Measurements from ENCODE around the gene ACYP2.
"Not testable (repeated sequence)": the region's sequence is repeated elsewhere in the genome, so short reads cannot be mapped to it uniquely, and the experiment has no call there.

ACYP2 gene

DNA sequence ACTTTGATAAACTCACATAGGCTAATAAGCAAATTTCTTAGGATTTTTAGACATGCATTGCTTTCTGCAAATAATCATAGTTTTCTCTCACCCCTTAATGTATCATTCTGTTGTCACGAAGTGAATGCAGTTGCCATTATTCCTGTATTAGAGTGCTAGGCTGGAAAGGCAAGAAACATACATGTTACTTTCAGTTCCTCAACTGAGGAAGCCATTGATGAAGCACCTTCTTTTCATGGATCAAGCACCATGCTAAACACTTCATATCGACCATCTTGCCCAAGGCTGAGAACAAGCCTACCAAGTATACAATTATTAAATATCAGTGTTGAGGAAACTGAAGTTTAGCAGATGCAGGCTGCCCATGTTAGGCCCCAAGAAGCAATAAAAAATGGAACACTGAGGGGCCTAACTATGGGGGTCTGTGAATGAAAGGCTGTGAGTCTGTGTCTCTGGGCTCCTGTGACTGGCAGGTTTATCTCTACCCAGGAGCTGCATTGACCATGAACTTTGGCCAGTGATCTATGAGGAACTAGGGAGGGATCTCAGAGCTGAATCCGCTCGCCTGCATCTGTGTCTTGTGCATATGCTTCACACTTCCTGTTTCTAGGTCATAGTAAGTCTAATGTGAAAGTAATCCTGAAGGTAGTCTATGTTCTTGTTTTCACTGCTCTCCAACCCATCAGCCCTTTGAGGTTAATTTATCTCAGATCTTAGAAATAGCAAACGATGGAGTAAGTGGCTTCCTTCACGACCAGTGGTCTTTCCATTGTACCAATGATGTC is 156.6 kb downstream of the ACYP2 start:
- no peak for DNase-seq (ENCODE audit: low read depth)

DNA sequence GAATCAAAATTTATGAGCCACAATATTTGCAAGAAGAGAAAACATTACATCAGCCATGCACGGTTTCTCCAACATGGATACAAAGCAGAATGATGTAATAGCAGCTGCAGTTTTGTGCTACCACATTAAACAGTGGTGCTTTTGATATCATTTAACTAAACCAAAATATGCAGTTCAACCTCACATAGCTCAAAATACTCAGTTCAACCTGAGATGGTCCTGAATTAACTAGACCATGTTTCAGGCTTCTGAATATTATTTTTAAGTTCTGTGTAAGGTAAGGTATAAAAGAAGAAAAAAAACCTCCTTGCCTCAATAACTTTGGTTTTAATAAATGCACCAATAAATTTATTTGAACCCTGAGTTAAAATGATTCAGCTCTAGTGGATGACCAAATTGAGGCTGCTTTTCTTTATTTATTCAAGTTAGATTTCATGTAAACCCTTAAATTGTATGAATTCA is 159.4 kb downstream of the ACYP2 start:
- no peak for DNase-seq (ENCODE audit: low read depth)

DNA sequence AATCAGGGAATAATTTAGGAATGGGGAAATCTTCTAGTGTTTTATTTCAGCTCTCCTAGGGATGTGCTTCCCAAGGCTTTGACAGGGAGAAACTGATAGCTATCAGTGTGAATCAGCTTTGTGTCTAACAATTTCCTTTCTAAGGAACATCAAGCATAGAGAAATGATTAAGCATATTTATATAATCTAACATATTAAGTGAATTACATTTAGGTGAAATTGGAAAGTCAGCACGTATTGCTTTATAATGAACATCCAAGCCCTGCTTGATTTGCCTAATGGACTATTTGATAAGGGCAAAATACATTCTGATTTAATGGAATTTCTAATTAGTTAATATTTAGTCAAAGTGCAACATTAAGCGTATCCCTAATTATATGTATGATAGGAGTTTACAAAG is 160.1 kb downstream of the ACYP2 start:
- DNase-seq (ENCODE audit: low read depth), result no peak

DNA sequence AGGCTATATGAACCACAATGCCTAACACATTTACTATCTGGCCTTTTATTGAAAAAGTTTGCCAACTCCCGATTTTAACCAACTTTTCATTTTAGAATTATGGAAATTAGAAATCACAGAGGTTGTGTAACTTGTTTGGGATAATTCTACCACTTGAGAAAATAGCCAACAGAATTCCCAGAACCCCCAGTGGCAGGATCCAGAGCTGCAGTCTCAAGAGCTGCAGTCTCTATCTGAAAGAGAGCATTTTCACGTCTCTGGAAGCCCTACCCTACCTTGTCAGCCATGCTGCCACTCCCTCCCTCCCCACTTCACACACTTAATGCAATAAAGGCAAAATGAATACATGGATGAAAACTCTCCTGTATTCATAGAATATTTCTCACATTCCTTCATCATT is 164.0 kb downstream of the ACYP2 start:
- DNase-seq (ENCODE audit: low read depth), result no peak

DNA sequence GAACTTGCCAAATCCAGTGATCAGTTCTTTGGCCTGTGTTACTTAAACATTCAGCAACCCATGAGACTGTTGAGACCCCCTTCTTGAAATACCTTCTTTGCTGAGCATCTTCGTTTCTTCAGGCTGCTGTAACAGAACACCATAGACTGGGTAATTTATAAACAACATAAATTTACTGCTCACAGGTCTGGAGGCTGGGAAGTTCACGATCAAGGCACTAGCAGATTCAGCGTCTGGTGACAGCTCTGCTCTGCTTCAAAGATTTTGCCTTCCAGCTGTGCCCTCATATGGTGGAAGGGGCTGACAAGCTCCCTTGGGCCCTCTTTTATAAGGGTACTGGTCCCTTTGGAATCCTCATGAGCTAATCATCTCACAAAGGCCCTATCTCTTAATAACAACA is 169.4 kb downstream of the ACYP2 start:
- DNase-seq (ENCODE audit: low read depth), result no peak

DNA sequence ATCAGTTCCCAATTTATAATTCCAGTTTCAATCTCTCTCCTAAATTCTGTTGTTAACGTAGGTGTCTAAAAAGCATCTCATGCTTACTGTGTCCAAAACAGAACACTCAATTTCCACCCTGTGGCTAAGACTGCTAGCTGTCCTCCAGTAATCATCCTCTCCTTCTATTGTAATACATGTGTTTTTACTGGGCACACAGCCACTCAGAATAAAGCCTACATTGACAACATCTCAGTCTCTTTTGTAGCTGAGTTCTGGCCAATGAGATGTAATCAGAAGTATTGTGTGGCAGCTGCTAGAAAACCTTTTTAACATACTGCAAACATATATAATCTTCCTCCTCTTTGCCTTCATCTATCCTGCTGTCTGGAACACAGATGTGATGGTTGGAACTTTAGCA is 170.0 kb downstream of the ACYP2 start:
- no peak for DNase-seq (ENCODE audit: low read depth)

DNA sequence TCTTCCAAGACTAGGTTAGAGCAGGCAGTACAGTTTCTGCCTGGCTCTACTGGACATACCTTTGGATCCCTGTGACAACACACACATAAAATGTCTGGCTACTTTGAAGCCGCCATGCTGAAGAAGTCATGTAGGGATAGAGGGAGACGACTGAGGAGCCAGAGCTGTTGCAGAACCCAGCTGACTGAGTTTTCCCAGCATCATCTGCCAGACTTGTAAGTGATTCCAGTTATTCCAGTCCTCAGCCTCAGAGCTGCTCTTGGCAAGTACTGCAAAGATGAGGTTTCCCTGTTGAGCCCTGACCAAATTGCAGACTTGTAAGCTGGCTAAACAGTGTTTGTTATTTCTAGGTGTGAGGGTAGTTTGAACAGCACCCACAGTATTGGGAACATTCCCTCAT is 172.1 kb downstream of the ACYP2 start:
- DNase-seq (ENCODE audit: low read depth), result no peak

DNA sequence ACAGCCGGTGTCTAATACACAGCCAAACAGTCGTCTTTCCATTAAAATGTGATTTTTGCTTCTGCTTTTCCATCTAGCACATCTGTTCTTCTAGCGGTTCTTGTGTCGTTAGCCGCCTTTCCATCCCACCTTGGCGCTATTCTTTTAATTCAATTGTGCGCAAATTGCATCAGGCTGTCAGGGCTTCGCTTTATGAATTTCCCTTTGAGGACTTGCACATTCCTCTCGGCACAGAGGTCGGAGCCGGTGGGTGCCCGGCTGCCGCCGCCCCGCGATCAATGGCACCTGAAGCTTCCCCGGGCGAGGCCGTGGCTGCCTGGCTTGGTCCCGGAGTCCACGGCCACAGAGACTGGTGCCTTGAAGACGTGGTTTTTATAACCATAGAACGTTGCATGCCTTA is 174.5 kb downstream of the ACYP2 start:
- no peak for DNase-seq (ENCODE audit: low read depth)

DNA sequence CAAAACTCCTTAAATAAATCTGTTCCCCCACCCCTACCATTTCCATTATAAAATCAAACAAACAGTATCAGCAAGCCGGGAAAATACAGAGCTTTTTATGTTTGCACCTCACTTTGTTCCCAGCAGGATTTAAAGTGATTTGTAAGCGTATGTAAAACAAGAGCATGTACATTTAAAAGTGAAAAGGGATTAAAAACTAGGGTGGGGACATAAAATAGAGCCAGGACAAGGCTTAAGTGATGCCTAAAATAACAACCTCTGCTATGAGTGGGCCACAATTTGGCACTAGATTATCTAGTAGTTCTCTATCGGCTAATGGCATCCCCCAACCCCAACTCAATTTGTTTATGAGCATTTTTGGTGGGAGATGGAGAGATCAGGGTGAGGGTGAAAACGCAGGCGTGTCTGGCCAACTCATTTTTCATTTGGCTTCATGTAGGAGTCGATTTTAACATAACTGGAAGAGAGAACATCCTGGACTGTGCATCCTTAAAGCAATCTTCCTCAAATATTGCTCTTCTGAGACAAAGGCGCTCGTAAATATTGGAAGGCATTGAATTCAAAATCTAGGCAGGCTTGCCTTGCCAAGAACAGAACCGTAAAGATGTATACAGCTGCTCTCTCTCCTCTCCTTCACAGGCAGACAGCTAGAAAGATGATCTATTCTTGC is 175.1 kb downstream of the ACYP2 start:
- no peak for DNase-seq (ENCODE audit: low read depth)

DNA sequence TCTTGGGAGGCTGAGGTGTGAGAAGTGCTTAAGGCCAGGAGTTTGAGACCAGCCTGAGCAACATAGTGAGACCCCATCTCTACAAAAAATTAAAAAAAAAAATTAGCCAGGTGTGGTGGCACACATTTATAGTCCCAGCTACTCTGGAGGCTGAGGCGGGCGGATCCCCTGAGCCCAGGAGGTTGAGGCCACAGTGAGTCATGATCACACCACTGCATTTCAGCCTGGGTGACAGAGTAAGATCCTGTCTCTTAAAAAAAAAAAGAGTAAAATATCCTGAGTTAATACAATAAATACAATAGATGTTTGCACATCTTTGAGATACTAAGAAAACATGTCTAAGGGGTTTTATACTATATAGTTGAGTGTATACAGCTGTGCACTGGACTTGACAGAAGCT is 179.2 kb downstream of the ACYP2 start:
- not testable (repeated sequence) for DNase-seq (ENCODE audit: low read depth)

DNA sequence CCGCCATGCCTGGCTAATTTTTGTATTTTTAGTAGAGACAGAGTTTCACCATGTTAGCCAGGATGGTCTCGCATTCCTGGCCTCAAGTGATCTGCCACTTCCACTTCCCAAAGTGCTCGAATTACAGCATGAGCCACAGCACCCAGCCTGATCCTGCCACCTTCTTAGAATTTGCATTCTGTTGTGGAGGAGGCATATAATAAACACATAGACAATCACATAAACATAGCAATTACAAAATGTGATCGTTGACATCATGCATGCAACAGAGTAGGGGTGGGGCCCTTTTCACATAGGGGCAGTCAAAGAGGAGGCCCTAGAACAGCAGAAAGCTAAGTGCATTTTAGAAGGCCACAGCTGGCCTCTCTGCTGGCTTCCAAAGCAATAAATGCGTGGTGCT is 180.5 kb downstream of the ACYP2 start:
- DNase-seq (ENCODE audit: low read depth), result no peak

DNA sequence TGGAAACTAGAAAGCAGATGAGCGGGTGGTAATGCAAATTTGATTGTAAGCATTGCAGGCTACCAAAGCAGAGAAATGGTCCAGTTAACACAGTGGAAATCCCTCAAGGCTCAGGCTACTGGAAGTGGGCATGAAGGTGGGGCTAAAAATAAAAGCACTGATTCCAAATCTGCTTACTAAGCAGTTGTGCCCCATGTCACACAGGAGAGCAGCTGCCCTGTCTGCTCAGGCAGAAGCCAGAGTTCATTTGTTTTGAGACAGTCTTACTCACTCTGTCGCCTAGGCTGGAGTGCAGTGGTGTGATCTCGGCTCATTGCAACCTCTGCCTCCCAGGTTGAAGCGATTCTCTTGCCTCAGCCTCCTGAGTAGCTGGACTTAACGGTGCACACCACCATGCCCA is 183.1 kb downstream of the ACYP2 start:
- DNase-seq (ENCODE audit: low read depth), result no peak

DNA sequence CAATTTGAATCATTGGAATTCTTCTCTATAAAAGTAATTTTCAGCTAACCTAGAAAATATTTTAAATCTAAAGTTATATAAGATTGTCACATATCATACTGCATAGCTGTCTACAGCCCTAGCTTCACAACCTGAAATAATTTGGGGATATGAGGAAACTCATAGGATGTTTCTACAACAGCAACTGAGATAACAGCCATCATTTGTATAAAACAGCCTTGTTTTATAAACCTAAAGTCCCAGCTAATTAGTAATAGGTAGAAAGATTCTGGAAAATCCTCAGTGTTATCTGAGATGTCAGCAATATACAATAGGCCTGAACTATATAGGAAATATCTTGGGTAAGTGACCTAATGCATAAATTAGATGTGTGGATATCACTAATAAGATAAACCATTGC is 188.2 kb downstream of the ACYP2 start:
- DNase-seq (ENCODE audit: low read depth), result no peak

DNA sequence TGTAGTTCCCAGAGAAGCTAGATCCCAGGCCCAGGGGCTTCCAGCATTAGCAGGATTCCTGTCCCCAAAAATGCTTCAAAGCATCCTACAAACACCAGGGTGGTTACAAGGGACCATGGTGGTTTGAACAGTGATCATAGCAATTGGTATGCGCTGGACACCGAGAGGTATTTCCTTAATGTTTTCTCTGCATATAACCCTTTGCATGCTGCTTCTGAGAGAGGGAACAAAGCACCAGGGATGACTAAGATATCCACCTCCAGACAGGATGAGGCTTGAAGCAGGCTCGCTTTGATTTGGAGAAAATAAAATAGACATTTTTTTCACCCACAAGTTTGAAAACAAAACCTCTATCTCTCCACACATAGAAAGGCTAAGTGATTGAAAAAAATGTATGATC is 191.1 kb downstream of the ACYP2 start:
- no peak for DNase-seq (ENCODE audit: low read depth)

DNA sequence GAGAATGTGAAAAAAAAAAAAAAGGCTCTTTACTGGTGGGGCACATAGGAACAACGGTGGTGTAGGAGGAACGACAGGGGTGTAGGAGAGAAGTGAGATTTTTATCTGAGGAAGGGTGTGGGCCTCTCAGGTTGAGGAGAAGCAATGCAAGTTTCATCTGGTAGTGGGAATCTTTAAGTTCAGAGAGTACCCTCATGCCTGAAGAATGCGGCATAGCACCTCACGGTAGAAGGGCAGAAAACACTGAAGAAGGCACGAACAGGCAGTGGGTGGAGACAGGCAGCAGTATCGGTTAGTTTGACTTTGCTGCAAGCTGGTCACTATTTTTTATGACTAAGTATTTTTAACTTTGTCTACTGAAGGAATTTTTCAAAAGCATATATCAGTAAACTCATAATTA is 192.8 kb downstream of the ACYP2 start:
- no peak for DNase-seq (ENCODE audit: low read depth)

DNA sequence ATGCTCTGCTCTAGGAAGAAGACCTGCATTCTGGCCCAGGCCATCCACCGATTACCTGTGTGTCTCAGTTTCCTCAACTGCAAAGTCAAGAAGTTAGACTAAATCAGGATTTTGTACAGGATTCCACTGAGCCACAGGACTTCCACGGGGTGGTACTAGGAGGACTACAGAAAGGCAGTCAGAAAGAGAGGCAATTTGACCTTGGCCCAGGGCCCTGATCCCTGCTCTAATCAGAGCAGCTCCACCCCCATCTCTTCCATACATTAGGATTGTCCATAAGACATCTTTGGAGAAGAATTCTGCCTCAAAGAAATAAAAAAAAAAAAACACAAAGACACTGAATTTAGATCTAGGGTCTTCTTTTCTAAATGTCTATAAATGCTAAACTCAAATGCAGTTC is 193.4 kb downstream of the ACYP2 start:
- DNase-seq (ENCODE audit: low read depth), result no peak

DNA sequence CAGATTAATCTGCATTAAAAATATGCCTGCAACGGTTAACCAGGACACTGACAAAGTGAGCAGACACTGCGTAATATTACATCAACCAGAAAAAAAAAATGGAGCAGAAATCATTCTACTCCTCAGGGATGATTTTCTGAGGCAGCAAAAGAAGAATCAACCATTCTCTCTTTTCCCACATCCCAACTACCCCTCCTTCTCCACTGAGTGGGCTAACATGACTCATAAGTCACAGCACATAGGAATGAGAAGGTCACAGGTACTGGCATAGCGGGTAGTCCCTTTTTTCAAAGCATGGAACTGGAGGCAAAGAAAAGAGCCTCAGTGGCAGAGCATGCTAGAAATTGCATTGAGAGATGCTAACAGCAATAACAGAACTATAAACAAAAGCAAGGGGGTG is 194.9 kb downstream of the ACYP2 start:
- no peak for DNase-seq (ENCODE audit: low read depth)

DNA sequence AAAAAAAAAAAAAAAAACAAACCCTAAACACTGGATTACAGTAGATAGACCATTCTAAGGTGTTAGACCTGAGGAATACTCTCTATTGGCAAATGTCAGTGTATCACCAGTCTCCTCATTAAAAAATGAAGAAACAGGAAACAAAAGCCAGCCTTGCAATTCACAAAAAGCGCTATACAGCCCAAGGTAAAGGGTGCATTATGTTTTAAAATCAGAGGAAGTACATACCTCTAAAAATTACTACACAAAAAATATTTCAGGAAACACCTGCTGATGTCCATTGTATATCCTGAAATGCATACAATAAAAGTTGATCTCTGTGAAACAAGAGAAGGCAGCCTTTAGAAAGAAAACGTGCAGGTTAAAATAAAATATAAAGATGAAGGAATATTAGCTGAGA is 195.5 kb downstream of the ACYP2 start:
- no peak for DNase-seq (ENCODE audit: low read depth)

DNA sequence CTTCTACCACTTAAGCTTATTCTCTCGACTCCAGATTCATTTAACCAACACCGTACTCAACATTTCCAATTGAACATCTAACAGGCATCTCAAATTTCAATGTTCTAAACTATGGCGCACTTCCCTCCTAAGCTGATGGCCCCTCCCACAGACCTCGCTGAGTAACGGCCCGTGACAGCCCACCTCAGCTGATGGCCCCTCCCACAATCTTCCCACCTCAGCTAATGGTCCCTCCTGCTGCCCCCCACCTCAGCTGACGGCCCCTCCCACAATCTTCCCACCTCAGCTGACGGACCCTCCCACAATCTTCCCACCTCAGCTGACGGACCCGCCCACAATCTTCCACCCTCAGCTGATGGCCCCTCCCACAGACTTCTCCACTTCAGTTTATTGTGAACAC is 197.7 kb downstream of the ACYP2 start:
- no peak for DNase-seq (ENCODE audit: low read depth)

DNA sequence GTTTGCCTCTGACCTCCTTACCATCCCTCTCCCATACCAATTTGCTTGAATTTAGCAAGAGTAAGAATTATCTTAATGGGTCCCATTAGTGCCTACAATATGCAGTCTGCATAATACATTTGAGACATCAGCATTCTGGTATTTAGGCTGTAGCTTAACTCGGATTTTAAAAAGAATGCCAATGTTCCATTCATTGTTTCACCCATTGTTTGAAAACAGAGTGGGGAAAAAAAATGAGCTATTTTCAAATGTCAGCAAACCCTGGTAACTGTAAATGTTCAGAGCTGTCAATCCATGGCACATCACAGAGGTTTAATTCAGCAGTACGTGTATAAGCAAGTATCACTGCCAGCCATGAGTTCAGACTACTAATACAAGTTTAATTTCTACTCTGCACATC is 202.6 kb downstream of the ACYP2 start:
- no peak for DNase-seq (ENCODE audit: low read depth)

DNA sequence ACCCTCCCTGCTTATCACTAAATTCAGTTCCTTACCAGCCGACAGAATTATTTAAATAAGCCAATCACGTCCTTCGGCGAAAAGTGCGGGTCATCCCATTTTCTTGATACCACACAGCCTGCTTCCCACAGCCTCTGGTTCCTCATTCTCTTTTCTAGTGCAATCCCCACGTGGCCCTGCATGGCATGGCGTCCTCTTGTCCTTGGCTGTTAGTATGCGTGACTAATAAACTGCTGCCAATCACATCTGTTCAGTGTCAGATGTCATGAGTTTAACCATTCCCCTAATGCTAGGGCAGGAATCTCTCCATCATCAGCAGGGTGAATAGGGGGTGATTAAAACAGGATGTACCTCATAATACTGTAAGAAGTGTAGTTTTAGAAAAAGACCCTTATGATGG is 203.4 kb downstream of the ACYP2 start:
- DNase-seq (ENCODE audit: low read depth), result no peak

DNA sequence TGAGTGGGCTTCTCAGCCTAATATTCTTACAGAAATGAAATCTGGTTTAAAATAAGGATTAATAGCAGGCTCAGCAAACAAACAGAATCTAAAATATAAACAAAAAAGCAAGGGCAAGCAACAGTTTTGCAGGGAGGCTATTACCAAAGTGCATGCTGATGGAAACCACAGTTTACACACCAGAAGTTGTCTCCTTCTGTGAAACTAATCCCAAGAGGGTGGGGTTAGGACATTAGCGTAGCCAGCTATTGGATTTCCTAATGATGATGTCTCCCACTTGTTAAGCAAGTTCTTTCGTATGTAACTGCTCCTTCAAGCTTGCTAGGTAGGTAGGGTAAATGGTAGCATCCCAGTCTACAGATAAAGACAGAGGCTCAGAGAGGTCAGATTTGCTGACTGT is 205.6 kb downstream of the ACYP2 start:
- DNase-seq (ENCODE audit: low read depth), result no peak

DNA sequence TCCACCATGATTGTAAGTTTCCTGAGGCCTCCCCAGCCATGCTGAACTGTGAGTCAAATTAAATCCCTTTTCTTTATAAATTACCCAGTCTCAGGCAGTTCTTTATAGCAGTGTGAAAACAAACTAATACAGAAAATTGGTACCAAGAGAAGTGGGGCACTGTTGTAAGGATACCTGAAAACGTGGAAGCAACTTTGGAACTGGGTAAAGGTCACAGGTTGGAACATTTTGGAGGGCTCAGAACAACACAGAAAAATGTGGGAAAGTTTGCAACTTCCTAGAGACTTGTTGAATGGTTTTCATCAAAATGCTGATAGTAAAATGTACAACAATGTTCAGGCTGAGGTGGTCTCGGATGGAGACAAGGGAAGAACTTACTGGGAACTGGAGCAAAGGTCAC is 209.1 kb downstream of the ACYP2 start:
- not testable (repeated sequence) for DNase-seq (ENCODE audit: low read depth)

DNA sequence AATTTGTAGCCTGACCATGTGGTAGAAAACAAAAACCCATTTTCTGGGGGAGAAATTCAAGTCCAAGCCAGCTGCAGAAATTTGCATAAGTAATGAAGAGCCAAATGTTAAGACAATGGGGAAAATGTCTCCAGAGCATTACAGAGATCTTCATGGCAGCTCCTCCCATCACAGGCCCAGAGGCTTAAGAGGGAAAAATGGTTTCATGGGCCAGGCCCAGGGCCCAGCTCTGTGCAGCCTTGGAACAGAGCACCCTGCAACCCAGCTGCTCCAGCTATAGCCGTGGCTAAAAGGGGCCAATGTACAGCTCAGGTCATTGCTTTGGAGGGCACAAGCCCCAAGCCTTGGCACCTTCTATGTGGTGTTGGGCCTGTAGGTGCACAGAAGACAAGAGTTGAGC is 209.7 kb downstream of the ACYP2 start:
- DNase-seq (ENCODE audit: low read depth), result no peak

Measured in stimulated activated CD8-positive, alpha-beta memory T cell treated with anti-CD3 and anti-CD28 coated beads, Interleukin-12 subunit alpha, Interleukin-12 subunit beta, amount 100 ng/mL, for 1 hour (primary cell).